LNCaP clone FGC (cell line): Measurements from ENCODE around the gene MUL1.

Experiments
- DNase-seq: peaks from one replicate; pipeline ENCODE4 v3.0.0-alpha.2; 2011; ENCODE audit warnings: low read depth
- H3K4me3 ChIP-seq: 2 replicates; pipeline ENCODE4 v1.5.1; 2011; ENCODE audit warnings: mild to moderate bottlenecking, low read depth, low read length, control low read depth
- TF ChIP-seq, protein P1 (sequence below): IDR thresholded peaks from 2 replicates; pipeline ENCODE4 v1.5.1; 2012; ENCODE audit warnings: mild to moderate bottlenecking; ENCODE audit not compliant: control insufficient read depth, insufficient read depth; ENCODE audit errors: extremely low read depth

MUL1 gene

DNA sequence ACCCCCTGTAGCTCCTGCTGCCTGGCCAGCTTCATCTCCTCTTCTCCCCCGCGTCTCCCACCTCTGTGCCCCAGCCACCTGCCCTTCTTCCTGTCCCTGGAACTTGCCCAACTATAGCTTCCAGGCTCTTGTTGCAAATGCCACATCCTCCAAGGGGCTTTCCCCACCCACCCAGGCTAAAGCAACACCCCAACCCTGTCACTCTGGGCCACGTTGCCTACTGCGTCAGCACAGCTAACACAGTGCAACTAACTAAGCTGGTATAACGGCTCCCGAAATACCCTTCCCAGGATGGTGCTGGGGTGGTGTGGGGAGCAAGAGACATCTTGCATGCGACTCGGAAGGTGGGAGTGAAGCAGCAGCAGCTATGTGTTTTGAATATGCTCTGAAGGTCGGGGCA, 41.7 kb downstream of the MUL1 start:
- TF ChIP-seq, protein P1, sequence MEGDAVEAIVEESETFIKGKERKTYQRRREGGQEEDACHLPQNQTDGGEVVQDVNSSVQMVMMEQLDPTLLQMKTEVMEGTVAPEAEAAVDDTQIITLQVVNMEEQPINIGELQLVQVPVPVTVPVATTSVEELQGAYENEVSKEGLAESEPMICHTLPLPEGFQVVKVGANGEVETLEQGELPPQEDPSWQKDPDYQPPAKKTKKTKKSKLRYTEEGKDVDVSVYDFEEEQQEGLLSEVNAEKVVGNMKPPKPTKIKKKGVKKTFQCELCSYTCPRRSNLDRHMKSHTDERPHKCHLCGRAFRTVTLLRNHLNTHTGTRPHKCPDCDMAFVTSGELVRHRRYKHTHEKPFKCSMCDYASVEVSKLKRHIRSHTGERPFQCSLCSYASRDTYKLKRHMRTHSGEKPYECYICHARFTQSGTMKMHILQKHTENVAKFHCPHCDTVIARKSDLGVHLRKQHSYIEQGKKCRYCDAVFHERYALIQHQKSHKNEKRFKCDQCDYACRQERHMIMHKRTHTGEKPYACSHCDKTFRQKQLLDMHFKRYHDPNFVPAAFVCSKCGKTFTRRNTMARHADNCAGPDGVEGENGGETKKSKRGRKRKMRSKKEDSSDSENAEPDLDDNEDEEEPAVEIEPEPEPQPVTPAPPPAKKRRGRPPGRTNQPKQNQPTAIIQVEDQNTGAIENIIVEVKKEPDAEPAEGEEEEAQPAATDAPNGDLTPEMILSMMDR, result no peak
- H3K4me3 ChIP-seq, result no peak overlapping the region
- DNase-seq, result no peak

DNA sequence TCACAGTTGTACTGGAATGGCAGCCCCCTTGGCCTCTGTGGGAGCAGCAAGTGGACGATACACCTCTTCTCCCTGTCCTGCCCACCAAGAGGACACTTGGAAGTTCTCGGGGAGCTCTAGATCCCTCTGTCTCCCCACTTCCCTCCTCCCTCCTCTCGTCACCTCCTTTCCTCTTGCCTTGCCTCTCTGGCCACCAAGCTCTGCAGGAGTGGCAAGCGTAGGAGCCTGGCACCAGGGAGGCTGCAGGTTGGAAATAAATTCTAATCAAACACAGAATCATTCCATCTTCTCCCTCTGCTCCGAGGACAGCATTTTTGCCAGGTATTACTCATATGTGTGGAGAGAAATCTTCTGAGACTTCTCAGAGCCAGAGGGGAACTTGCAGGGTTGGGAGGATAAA, 42.8 kb downstream of the MUL1 start:
- TF ChIP-seq, protein P1, result no peak
- no peak overlapping the region for H3K4me3 ChIP-seq
- DNase-seq, result no peak

DNA sequence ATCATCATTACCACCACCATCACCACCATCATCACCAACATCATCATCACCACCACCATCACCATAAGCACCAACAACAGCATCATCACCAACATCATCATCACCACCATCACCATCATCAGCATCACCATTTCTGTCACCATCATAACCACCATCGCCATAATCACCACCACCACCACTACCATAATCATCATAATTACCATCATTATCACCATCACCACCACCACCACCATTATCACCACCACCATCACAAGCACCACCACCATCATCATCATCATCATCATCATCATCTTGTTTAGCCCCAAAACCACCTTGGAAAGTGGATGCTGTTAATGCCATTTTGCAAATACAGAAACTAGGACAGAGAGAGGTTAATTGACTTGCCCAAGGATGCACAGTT, 44.4 kb downstream of the MUL1 start:
- TF ChIP-seq, protein P1, result no peak
- H3K4me3 ChIP-seq, result no peak overlapping the region
- DNase-seq, result no peak

DNA sequence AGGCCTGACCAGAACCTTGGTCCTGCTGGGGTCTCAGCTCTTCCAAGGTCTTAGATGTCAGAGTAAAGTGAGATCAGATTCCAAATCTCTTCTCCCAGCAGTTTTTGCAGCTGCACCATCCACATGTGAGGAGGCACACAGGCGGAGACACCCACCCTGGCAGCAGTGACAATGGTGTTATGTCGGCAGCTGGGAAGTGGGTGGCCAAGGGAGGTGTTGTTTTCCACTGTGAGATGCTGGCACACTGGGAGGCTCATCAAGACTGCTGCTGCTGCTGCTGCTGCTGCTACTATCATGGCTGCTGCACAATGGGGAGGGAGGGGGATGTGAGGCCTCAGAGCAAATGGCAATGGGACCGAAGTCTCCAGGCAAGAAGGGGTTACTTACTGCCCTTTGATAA, 45.6 kb downstream of the MUL1 start:
- TF ChIP-seq, protein P1, result no peak
- H3K4me3 ChIP-seq, result no peak overlapping the region
- no peak for DNase-seq

DNA sequence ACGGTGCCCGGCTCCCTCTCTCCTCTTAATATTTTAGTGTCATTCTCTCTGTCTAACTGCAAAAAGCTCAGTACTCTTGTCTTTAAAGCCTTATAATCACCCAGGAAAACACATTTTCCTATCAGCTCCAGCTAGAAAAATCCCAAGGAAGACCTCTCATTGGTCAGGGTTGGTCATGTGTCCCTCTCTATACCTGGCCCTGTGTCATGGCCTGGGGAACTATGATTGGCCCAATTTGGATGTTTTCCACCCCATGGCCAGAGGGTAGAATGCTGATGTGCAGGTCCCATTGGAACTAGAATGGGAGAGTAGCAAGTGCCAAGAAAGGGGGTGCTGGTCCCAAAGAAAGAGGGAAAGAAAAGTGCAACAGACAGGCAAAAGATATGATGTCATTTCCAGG, 49.2 kb downstream of the MUL1 start:
- H3K4me3 ChIP-seq, result no peak overlapping the region
- DNase-seq, result no peak
- TF ChIP-seq, protein P1, result no peak

DNA sequence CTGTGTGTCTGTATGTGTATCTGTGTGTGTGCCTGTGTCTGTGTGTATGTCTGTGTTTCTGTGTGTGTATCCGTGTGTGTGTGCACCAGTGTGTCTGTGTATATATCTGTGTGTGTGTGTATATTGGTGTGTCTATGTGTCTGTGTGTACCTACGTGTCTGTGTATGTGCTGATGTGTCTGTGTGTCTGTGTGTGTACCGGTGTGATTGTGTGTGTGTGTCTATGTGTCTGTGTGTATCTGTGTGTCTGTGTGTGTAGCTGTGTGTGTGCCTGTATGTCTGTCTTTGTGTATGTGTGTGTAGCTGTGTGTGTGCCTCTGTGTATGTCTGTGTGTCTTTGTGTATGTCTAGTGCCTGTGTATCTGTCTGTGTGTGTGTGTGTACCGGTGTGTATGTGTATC, 53.9 kb downstream of the MUL1 start:
- no peak overlapping the region for H3K4me3 ChIP-seq
- TF ChIP-seq, protein P1, result no peak
- no peak for DNase-seq

DNA sequence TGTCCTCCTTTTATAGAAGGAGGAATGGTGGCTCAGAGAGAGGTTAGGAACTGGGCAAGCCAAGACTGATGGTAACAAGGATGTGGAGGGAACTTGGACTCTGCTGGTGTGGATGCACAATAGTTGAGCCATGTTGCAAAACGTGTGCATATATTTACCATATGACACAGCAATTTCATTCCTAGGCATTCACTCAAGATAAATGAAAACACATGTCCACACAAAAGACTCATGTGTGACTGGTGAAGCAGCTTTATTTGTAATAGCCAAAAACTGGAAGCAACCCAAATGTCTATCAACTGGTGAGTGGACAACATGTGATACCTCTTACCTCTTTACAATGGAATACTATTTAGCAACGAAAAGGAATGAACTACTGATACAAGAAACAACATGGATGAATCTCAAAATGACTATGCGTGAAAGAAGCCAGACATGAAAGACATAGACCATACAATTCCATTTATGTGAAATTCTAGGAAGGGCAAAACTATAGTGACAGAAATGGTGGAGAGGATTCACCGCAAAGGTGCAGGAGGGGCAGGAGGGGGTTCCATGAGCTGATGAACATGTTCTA, 58.1 kb downstream of the MUL1 start:
- no peak overlapping the region for H3K4me3 ChIP-seq
- TF ChIP-seq, protein P1, result no peak
- DNase-seq, result no peak
